HG03520 (cell line): ENCODE results near the gene KRTCAP3.
"Not testable (repeated sequence)": the region's sequence is repeated elsewhere in the genome, so short reads cannot be mapped to it uniquely, and the experiment has no call there.

Source experiments
- ATAC-seq: cut with Tn5 transposase; IDR thresholded peaks from one replicate; pipeline ENCODE4 v1.9.1; 2021; ENCODE audit warnings: mild to moderate bottlenecking, moderate library complexity; ENCODE audit not compliant: unreplicated experiment

KRTCAP3 gene

GRCh38 chr2:27441958-27442919 lies at the start of gene KRTCAP3:
KRTCAP3 (plus strand) TSS chr2:27442381; CDS start chr2:27442413, 32 bp downstream.
- ATAC-seq = no peak

- ATAC-seq = no peak
Observed at GRCh38 chr2:27393225-27393624, 49.0 kb upstream of the KRTCAP3 start.

GRCh38 chr2:27398962-27399361 lies 43.2 kb upstream of the KRTCAP3 start:
- ATAC-seq = no peak

GRCh38 chr2:27400348-27401135 lies 41.6 kb upstream of the KRTCAP3 start:
- ATAC-seq = no peak

- ATAC-seq = no peak
Observed at GRCh38 chr2:27407798-27408491, 34.2 kb upstream of the KRTCAP3 start.

GRCh38 chr2:27408601-27409320 lies 33.4 kb upstream of the KRTCAP3 start:
- ATAC-seq = no peak

- ATAC-seq = peak; percentile 92
Observed at GRCh38 chr2:27409321-27410073, 32.7 kb upstream of the KRTCAP3 start, which contains the start of gene PPM1G. PPM1G (minus strand) TSS chr2:27409591; CDS start chr2:27409422, 169 bp downstream.

GRCh38 chr2:27412419-27413152 lies 29.6 kb upstream of the KRTCAP3 start:
- no peak for ATAC-seq

- no peak for ATAC-seq
Observed at GRCh38 chr2:27416151-27416550, 26.0 kb upstream of the KRTCAP3 start.

- ATAC-seq = no peak
Observed at GRCh38 chr2:27420996-27421395, 21.2 kb upstream of the KRTCAP3 start.

- no peak for ATAC-seq
Observed at GRCh38 chr2:27421660-27422250, 20.4 kb upstream of the KRTCAP3 start.

GRCh38 chr2:27422958-27423357 lies 19.2 kb upstream of the KRTCAP3 start:
- ATAC-seq = no peak

- ATAC-seq = not testable (repeated sequence)
Observed at GRCh38 chr2:27425039-27425438, 17.1 kb upstream of the KRTCAP3 start.

GRCh38 chr2:27427863-27428212 lies 14.3 kb upstream of the KRTCAP3 start:
- ATAC-seq = no peak

- peak; percentile 84 for ATAC-seq
Observed at GRCh38 chr2:27428213-27428977, 13.8 kb upstream of the KRTCAP3 start, which contains the start of gene NRBP1. NRBP1 (plus strand) TSS chr2:27428631; CDS start chr2:27433274, 4,643 bp downstream.

- ATAC-seq = peak; percentile 58
Observed at GRCh38 chr2:27428978-27429541, 13.1 kb upstream of the KRTCAP3 start.

- ATAC-seq = no peak
Observed at GRCh38 chr2:27431395-27431794, 10.8 kb upstream of the KRTCAP3 start.
